Measurements from ENCODE around the gene SORCS2.

SORCS2 gene

GRCh38 chr4:7637139-7637538 lies 444.8 kb downstream of the SORCS2 start:
- H3K4me3 ChIP-seq, result no peak overlapping the region
- TF ChIP-seq CTCF (IDR thresholded peaks at IDR 0.05), result no peak
- no peak for DNase-seq (ENCODE audit: low spot score)
- H3K27ac ChIP-seq, result no peak overlapping the region

GRCh38 chr4:7637971-7638370 lies 445.6 kb downstream of the SORCS2 start:
- no peak for DNase-seq (ENCODE audit: low spot score)
- H3K27ac ChIP-seq, result no peak overlapping the region
- no peak for TF ChIP-seq CTCF (IDR thresholded peaks at IDR 0.05)
- no peak overlapping the region for H3K4me3 ChIP-seq

- Histone ChIP-seq H3K4me3 (no peak overlapping the region), H3K27ac (no peak overlapping the region)
- no peak for TF ChIP-seq CTCF (IDR thresholded peaks at IDR 0.05)
- DNase-seq (ENCODE audit: low spot score), result no peak
Observed at GRCh38 chr4:7638489-7638888, 446.2 kb downstream of the SORCS2 start.

GRCh38 chr4:7638984-7639789 lies 446.8 kb downstream of the SORCS2 start:
- no peak overlapping the region for H3K4me3 ChIP-seq
- no peak overlapping the region for H3K27ac ChIP-seq
- TF ChIP-seq CTCF (IDR thresholded peaks at IDR 0.05), result no peak
- no peak for DNase-seq (ENCODE audit: low spot score)

GRCh38 chr4:7640136-7640535 lies 447.8 kb downstream of the SORCS2 start:
- no peak overlapping the region for H3K4me3 ChIP-seq
- no peak overlapping the region for H3K27ac ChIP-seq
- DNase-seq (ENCODE audit: low spot score), result no peak
- TF ChIP-seq CTCF (IDR thresholded peaks at IDR 0.05), result no peak

- H3K4me3 ChIP-seq, result no peak overlapping the region
- no peak for DNase-seq (ENCODE audit: low spot score)
- H3K27ac ChIP-seq, result no peak overlapping the region
- no peak for TF ChIP-seq CTCF (IDR thresholded peaks at IDR 0.05)
Observed at GRCh38 chr4:7641712-7642111, 449.4 kb downstream of the SORCS2 start.

GRCh38 chr4:7642741-7643458 lies 450.6 kb downstream of the SORCS2 start:
- DNase-seq (ENCODE audit: low spot score), result no peak

More at GRCh38 chr4:7642741-7643458, 450.6 kb downstream of the SORCS2 start:
- Histone ChIP-seq H3K27ac (no peak overlapping the region), H3K4me3 (no peak overlapping the region)
- TF ChIP-seq CTCF (IDR thresholded peaks at IDR 0.05), result no peak
